ENCODE results near the gene CEP170B. TPM values are rescaled to one million over a fixed set of nuclear protein-coding genes. Genes with fewer than 3 reads are reported as not detected.
A peak's percentile ranks its signal among the peaks of the same experiment; 100 is the strongest.

The CEP170B gene
- total RNA-seq, 1 donor from 2014 or later: 80.4 TPM

DNA sequence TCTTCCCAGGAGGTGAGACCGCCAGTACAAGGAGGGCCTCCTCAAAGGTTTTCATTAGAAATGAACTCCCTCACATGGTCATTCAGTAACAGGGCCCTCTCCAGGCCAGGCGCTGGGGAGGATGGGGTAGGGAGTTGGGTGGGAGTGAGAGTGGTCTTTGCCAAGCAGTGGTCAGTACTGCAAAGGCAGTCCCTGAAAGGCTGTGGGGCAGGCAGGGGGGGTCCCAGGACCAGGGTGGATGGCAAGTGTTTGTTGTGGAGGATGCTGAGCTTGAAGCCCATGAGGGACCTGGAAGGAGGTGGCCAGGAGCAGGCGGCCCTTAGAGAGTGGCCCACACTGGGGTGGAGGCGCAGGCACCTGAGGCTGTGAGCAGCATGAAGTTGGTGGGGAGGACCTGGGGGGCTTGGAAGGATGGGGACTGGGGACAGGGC, 26.1 kb downstream of the CEP170B start:
- Mint-ChIP-seq H3K36me3 (ENCODE audit: unreplicated experiment) (no peaks in the 10 kb centered on the region), H3K27me3 (ENCODE audit: unreplicated experiment) (no peaks in the 10 kb centered on the region), H3K9me3 (ENCODE audit: unreplicated experiment) (peaks cover 2% of the 10 kb centered on the region), H3K4me1 (ENCODE audit: low read depth, unreplicated experiment) (no peaks in the 10 kb centered on the region), H3K27ac (ENCODE audit: unreplicated experiment) (no peak overlapping the region), H3K4me3 (ENCODE audit: unreplicated experiment) (no peak overlapping the region)
- no peak for TF ChIP-seq CTCF (IDR thresholded peaks at IDR 0.05; ENCODE audit: partially characterized antibody, unreplicated experiment)
- no peak for DNase-seq

- Mint-ChIP-seq H3K4me1 (ENCODE audit: low read depth, unreplicated experiment) (peaks cover 4% of the 10 kb centered on the region), H3K9me3 (ENCODE audit: unreplicated experiment) (peaks cover 5% of the 10 kb centered on the region), H3K36me3 (ENCODE audit: unreplicated experiment) (no peaks in the 10 kb centered on the region), H3K4me3 (ENCODE audit: unreplicated experiment) (no peak overlapping the region), H3K27ac (ENCODE audit: unreplicated experiment) (no peak overlapping the region), H3K27me3 (ENCODE audit: unreplicated experiment) (no peaks in the 10 kb centered on the region)
- DNase-seq: no peak
- no peak for TF ChIP-seq CTCF (IDR thresholded peaks at IDR 0.05; ENCODE audit: partially characterized antibody, unreplicated experiment)
These were observed 26.8 kb downstream of the CEP170B start for GRCh38 chr14:104891664-104892530.

DNA sequence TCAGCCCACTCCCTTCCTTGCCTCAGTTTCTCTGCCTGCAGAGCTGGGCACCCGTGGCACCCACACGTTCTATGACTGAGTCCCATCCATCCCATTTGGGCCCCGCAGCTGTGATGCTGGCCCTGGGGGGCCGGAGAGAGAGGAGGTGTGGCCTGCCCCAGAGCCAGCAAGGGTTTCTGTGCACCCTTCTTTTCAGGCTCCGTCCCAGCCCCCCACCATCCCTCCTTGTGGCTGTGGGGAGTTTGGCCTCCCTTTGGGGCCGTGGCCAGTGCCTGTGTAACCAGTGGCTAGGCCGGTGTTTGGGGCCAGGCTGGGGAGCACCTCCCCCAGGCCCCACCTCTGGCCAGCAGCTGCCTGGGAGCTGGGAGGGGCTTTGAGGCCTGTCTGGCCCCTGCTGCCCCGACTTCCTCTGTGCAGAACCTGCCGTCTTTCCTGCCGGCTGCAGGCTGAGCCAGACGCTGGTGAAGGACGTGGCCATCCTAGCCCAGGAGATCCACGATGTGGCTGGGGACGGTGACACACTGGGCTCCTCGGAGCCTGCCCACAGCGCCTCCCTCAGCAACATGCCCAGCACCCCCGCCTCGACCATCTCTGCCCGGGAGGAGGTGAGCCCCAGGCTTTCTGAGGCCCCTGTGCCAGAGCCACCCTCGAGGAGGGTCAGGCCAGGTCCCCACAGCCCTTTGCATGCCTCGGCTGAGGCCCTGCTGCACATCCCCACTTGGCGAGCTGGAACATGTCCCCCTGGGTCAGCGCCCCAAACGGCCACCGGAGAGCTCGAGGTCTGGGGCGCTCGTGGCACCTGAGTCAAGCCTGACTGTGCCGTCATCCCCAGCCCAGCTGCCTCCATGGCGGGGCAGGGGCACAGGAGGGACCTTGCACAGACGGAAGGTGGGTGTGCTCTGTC, 27.7 kb downstream of the CEP170B start:
- no peaks in the 10 kb centered on the region for H3K27me3 Mint-ChIP-seq (ENCODE audit: unreplicated experiment)
- no peaks in the 10 kb centered on the region for H3K36me3 Mint-ChIP-seq (ENCODE audit: unreplicated experiment)
- H3K4me1 Mint-ChIP-seq (ENCODE audit: low read depth, unreplicated experiment): peaks cover 4% of the 10 kb centered on the region
- peaks cover 5% of the 10 kb centered on the region for H3K9me3 Mint-ChIP-seq (ENCODE audit: unreplicated experiment)
- no peak for TF ChIP-seq CTCF (IDR thresholded peaks at IDR 0.05; ENCODE audit: partially characterized antibody, unreplicated experiment)
- DNase-seq: peak; percentile 21
- no peak overlapping the region for H3K4me3 Mint-ChIP-seq (ENCODE audit: unreplicated experiment)
- H3K27ac Mint-ChIP-seq (ENCODE audit: unreplicated experiment): no peak overlapping the region

DNA sequence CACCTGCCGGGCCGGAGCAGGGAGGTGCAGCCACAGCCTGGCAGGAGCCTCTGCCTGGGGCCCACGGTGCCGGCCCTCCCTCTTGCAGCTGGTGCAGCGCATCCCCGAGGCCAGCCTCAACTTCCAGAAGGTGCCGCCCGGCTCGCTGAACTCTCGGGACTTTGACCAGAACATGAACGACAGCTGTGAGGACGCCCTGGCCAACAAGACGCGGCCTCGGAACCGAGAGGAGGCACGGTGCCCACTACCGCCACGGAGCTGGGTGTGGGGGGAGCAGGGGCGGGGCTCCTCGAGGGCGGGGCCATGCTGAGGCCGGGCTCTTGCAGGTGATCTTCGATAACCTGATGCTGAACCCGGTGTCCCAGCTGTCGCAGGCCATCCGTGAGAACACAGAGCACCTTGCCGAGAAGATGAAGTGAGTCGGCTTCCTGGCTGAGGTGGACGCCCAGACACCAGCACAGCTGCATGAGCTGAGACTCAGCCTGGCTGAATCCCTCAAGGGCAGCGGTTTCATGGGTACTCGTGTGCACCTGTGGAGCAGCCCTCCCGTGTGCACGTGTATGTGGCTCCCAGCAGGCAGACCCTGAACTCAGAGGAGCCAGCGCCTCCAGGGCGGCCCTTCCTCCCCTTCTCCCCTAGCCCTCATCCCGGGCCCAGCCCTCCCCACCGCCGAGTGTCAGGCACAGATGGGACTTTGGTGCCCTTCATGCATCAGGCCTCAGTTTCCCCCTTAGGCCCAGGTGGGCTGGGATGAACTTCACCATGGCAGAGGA, 28.6 kb downstream of the CEP170B start:
- DNase-seq: peak; percentile 19
- Mint-ChIP-seq H3K4me1 (ENCODE audit: low read depth, unreplicated experiment) (peaks cover 9% of the 10 kb centered on the region), H3K36me3 (ENCODE audit: unreplicated experiment) (no peaks in the 10 kb centered on the region), H3K27me3 (ENCODE audit: unreplicated experiment) (no peaks in the 10 kb centered on the region), H3K4me3 (ENCODE audit: unreplicated experiment) (no peak overlapping the region), H3K9me3 (ENCODE audit: unreplicated experiment) (peaks cover 5% of the 10 kb centered on the region), H3K27ac (ENCODE audit: unreplicated experiment) (no peak overlapping the region)
- TF ChIP-seq CTCF (IDR thresholded peaks at IDR 0.05; ENCODE audit: partially characterized antibody, unreplicated experiment): no peak

All from glutamatergic neuron (in vitro differentiated cells).